Renal cortex interstitium (tissue), 11 donors: ENCODE measurements around the gene EGLN1. TPM values are rescaled to one million over a fixed set of nuclear protein-coding genes. Genes with fewer than 3 reads are reported as not detected.
A peak's percentile ranks its signal among the peaks of the same experiment; 100 is the strongest.
"Not testable (repeated sequence)": the region's sequence is repeated elsewhere in the genome, so short reads cannot be mapped to it uniquely, and the experiment has no call there.

Source experiments
- DNase-seq, 11 donors: peaks; one replicate each; pipeline ENCODE4 v3.0.0-alpha.2; 2013; ENCODE audit warnings: low read depth in 9 of 11, low spot score in 4 of 11; ENCODE audit errors: extremely low read depth in 1 of 11
- polyA plus RNA-seq, 3 donors: library from polyadenylated mRNA; unstranded; fragments of 120-200 nt; gene quantifications; one replicate each; pipeline ENCODE4 v1.2.1, GENCODE V29; 2013; ENCODE audit not compliant: insufficient read length in 3 of 3

Gene EGLN1
- polyA plus RNA-seq, 3 donors = 43.7 to 48.1 (median 46.1) TPM

DNA sequence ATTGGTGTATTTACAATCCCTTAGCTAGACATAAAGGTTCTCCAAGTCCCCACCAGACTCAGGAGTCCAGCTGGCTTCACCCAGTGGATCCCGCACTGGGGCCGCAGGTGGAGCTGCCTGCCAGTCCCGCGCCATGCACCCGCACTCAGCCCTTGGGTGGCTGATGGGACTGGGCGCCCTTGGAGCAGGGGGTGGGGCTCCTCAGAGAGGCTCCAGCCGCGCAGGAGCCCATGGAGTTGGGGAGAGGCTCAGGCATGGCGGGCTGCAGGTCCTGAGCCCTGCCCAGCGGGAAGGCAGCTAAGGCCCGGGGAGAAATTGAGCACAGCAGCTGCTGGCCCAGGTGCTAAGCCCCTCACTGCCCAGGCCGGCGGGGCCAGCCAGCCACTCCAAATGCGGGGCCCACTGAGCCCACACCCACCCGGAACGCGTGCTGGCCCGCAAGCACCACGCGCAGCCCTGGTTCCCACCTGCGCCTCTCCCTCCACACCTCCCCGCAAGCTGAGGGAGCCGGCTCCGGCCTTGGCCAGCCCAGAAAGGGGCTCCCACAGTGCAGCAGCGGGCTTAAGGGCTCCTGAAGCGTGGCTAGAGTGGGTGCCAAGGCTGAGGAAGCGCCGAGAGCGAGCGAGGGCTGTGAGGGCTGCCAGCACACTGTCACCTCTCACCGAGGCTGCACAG is 8.7 kb upstream of the EGLN1 start:
- DNase-seq = not testable (repeated sequence)

DNA sequence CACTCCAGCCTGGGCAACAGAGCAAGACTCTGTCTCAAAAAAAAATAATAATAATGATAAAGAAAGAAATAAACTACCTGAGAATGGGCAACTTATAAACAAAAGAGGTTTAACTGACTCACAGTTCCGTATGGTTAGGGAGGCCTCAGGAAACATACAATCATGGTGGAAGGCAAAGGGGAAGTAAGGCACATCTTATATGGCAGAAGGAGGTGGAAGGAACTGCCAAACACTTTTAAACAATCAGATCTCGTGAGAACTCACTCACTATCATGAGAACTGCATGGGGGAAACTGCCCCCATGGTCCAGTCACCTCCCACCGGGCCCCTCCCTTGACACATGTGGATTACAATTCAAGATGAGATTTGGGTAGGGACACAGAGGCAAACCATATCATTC is 6.3 kb upstream of the EGLN1 start:
- DNase-seq = no peak

GRCh38 chr1:231424950-231425805 is 3.1 kb upstream of the EGLN1 start:
- no peak for DNase-seq

GRCh38 chr1:231423648-231424047 is 1.6 kb upstream of the EGLN1 start:
- DNase-seq = no peak

- DNase-seq = no peak
These were observed 767 bp upstream of the EGLN1 start for GRCh38 chr1:231422798-231423309.

GRCh38 chr1:231421546-231421970 is 529 bp downstream of the EGLN1 start:
- peak in 2 of 11 donors; percentile 28 to 57 for DNase-seq

- DNase-seq = peak in 3 of 11 donors; percentile 31 to 56 (median 45)
These were observed 1.0 kb downstream of the EGLN1 start for GRCh38 chr1:231420959-231421545.

- no peak for DNase-seq
These were observed 1.7 kb downstream of the EGLN1 start for GRCh38 chr1:231420299-231420958.

DNA sequence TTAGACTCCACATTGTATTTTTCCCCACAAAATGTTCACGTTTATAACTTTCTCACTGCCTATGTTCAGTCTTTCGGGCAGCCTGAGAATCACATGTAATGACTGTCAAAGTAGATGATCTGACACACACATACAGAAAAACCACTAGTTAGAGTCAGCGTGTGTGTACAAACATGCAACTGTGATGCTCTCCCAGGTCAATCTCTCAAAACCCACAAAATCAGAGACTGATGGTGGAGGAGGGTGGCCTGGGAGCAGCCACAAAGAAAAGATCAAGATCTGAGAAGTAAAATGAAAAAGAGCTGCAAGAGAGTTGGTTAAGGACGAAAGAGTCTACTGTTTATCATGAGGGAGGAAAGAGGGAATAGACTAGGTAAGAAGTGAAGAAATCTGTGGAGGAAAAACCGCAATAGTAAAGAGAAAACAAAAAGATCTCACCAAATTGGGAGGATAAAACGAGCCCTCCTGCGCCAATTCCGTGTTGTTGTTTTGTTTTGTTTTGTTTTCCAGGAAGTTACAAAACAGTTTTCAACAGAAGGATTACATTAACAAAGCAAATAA is 2.3 kb downstream of the EGLN1 start:
- no peak for DNase-seq

GRCh38 chr1:231419147-231419546 is 2.9 kb downstream of the EGLN1 start:
- DNase-seq = no peak

DNA sequence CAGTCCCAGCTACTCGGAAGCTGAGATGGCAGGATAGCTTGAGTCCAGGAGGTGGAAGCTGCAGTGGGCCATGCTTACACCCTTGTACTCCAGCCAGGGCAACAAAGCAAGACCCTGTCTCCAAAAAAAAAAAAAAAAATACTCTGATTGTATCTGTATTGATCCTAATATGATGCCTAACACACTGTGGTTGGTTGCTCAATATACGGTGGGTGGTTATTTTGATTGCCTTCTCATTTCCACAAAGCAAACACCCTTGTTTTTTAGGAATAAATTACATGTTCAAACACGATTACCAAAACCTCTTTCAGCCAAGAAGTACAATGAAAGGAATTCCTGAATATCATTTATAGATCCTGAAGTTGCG is 3.4 kb downstream of the EGLN1 start:
- no peak for DNase-seq

DNA sequence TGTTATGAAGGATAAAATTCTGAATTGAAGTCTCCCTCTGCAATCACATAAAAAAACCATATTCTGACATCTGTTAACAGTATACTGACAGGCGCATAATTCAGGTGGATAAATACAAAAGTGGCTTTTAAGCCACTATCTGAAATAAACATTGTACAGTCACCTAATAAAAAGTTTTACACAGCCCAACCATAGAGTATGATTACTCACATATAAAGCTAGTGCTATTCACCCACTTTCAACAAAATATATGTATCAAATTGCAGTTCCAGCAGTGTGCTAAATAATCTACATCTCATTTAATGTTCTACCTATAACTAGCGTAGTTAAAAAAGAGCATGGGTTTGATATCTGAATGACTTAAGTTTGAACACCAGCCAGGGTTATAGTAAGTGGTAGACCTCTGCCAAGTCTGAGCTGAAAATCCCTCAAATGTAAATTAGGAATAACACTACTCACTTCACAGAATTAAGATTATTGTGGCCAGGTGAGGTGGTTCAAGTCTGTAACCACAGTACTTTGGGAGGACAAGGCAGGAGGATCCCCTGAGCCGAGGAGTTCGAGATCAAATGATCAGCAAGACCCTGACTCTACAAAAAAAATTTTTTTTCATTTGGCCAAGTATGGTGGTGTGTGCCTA is 3.9 kb downstream of the EGLN1 start:
- DNase-seq = no peak

- DNase-seq = no peak
These were observed 4.6 kb downstream of the EGLN1 start for GRCh38 chr1:231417513-231417912.

DNA sequence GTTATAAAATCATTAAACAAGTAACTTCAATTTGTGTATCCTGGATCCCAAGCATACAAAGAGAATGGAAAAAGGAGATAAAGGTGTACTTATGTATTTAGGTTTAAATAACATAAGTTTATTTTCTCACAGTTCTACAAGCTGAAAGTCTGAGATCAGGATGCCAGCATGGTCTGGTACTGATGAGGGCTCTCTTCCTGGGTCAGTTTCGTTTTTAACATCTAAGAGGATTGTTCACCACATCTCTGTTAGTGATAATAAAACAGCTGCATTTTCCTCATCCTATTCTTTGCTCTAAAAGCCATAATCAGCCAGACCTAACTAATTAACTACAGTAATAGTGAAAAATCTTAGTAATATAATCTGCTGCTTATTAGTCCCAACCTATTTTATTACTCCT is 5.2 kb downstream of the EGLN1 start:
- DNase-seq = no peak

DNA sequence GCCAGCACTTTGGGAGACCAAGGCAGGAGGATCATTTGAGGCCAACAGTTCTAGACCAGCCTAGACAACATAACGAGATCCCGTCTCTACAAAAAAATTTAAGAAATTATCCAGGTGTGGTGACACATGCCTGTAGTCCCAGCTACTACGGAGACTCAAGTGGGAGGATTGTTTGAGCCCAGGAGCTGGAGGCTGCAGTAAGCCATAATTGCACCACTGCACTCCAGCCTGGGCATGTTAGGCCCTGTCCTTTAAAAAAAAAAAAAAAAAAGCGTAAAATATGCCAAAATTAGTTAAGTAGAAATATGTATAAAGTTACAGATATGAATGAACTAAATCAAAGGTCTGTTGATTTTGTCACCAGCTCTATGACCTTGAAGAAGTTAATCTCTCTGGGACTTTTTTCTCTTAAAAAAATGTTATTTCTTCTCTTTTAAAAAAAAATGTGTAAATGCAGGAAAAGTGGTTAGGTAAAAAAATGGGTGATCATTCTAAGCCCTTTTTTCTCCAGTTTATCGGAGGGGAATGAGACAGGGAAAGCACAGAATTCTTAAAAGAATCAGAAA is 7.0 kb downstream of the EGLN1 start:
- DNase-seq = no peak

DNA sequence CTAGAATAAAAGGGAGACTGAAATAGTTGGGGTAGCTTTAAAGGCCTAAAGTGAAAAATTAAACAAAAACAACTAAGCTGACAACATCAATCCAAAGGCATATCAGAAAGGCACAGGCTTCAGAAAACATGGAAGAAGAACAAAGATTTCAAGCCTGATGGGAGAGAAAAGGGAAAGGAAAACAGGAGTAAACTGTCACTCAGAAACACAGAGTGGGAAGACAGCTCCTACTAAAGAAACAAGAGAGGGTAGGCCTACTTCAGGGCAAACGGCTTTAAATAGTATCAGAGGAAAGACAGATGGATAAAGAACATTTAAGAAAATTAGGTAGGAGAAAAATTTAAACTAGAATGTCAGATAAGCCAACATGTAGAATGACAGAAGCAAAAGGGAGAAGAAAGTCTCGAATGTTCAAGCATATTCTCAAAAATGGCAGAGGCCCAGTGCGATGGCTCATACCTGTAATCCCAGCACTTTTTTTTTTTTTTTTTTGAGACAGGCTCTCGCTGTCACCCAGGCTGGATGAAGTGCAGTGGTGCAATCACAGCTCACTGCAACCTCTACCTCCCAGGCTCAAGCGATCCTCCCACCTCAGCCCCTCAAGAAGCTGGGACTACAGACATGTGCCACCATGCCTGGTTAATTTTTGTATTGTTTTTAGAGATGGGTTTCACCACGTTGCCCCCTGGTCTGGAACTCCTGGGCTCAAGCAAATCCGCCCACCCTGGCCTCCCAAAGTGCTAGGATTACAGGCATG is 7.6 kb downstream of the EGLN1 start:
- no peak for DNase-seq

DNA sequence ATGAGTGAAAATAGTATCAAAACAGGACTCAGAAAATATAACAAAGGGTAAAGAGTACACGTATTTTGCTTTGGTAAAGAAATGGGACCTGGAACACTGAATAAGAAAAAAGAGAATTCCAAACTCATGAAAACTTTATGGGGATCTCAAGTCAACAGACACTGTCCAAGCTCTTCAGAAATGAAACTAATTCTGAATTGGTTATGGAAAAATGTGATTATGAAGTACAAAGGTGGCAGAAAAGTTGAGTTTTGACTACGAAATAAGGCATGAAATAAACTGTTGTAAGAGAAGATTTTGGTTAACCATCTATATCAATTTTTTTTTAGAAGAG is 8.4 kb downstream of the EGLN1 start:
- no peak for DNase-seq

DNA sequence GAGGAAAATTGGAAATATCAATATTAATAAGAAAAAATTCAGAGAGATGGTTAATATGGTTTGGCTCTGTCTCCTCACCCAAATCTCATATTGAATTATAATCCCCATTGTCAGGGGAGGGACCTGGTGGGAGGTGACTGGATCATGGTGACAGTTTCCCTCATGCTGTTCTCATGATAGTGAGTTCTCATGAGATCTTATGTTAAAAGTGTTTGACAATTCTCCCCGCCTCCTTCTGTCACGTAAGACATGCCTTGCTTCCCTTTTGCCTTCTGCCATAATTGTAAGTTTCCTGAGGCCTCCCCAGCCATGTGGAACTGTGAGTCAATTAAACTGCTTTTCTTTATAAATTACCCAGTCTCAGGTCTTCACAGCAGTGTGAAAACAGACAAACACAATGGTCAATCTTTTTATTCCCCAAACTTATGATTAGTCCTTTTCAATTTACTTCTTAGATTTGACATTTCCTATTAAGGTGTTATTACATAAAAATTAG is 11.0 kb downstream of the EGLN1 start:
- no peak for DNase-seq
